NCI-H774 (cell line): Measurements from ENCODE around the gene SMC1B.
"Not testable (repeated sequence)": the region's sequence is repeated elsewhere in the genome, so short reads cannot be mapped to it uniquely, and the experiment has no call there.

Experiments
- DNase-seq: peaks from one replicate; lab custom pipeline; 2025; lab: John Stamatoyannopoulos, UW

SMC1B gene

GRCh38 chr22:45420011-45420410 lies 6.6 kb upstream of the SMC1B start:
- DNase-seq, result no peak

- no peak for DNase-seq
Observed at GRCh38 chr22:45418770-45419138, 5.4 kb upstream of the SMC1B start.

GRCh38 chr22:45418056-45418769 lies 4.8 kb upstream of the SMC1B start:
- DNase-seq, result no peak

- DNase-seq, result no peak
Observed at GRCh38 chr22:45413013-45413367, 409 bp downstream of the SMC1B start.

GRCh38 chr22:45407793-45408192 lies 5.6 kb downstream of the SMC1B start:
- DNase-seq, result no peak

GRCh38 chr22:45402466-45402985 lies 10.9 kb downstream of the SMC1B start:
- no peak for DNase-seq

GRCh38 chr22:45399712-45400445 lies 13.5 kb downstream of the SMC1B start:
- DNase-seq, result no peak

GRCh38 chr22:45398214-45398613 lies 15.2 kb downstream of the SMC1B start:
- no peak for DNase-seq

GRCh38 chr22:45397806-45398205 lies 15.6 kb downstream of the SMC1B start:
- no peak for DNase-seq

GRCh38 chr22:45389546-45389945 lies 23.9 kb downstream of the SMC1B start:
- DNase-seq, result no peak

GRCh38 chr22:45381348-45381747 lies 32.1 kb downstream of the SMC1B start:
- DNase-seq, result no peak

- no peak for DNase-seq
Observed at GRCh38 chr22:45376703-45377102, 36.7 kb downstream of the SMC1B start.

GRCh38 chr22:45376009-45376408 lies 37.4 kb downstream of the SMC1B start:
- DNase-seq, result no peak

- DNase-seq, result not testable (repeated sequence)
Observed at GRCh38 chr22:45373592-45373991, 39.8 kb downstream of the SMC1B start.

GRCh38 chr22:45366713-45367112 lies 46.7 kb downstream of the SMC1B start:
- no peak for DNase-seq

- no peak for DNase-seq
Observed at GRCh38 chr22:45359627-45360026, 53.8 kb downstream of the SMC1B start.

GRCh38 chr22:45358127-45358526 lies 55.3 kb downstream of the SMC1B start:
- DNase-seq, result no peak

- no peak for DNase-seq
Observed at GRCh38 chr22:45357490-45357889, 55.9 kb downstream of the SMC1B start.

- no peak for DNase-seq
Observed at GRCh38 chr22:45353786-45354185, 59.6 kb downstream of the SMC1B start.

- DNase-seq, result not testable (repeated sequence)
Observed at GRCh38 chr22:45352757-45353156, 60.6 kb downstream of the SMC1B start.

- no peak for DNase-seq
Observed at GRCh38 chr22:45351956-45352355, 61.4 kb downstream of the SMC1B start.

- no peak for DNase-seq
Observed at GRCh38 chr22:45349916-45350315, 63.5 kb downstream of the SMC1B start.

- no peak for DNase-seq
Observed at GRCh38 chr22:45344334-45344733, 69.1 kb downstream of the SMC1B start.

- DNase-seq, result no peak
Observed at GRCh38 chr22:45343143-45343542, 70.3 kb downstream of the SMC1B start.
